Measurements from ENCODE around the gene GNGT2.

Gene GNGT2

DNA sequence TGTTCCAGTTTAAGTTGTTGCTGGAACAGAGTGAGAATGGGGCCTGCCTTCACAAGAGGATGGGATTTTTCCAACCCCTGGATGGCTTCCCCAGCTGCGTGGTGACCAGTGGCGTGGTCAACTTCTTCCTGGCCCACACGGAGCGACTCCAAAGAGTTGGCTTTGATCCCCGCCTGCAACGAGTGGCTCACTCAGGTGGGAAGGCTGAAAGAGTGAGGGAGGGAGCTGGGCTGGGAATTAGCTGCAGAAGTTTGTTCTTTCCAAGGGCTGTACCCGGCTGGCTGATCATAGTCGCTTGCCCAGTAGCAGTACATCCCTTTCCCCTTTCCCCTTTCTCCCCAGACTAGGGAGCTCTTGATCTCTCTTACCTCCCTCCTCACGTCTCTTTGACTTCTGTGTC lies 41.7 kb downstream of the GNGT2 start:
- DNase-seq (ENCODE audit: low spot score), result peak; percentile 24

DNA sequence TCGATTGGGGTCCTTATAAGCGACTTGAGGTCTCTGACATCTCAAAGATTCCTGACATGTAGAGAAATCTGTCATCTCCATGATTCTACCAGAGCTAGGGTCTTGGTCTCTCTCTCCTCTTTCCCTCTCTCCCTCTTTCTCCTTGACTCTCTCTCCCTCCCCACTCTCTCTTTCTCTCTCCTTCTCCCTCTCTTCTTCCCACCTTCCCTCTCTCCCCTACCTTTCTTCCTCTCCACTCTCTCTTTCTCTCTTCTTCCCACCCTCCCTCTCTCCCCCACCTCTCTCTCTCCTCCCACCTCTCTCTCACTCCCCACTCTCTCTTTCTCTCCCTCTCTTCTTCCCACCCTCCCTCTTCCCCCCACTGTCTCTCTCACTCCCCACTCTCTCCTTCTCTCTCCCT lies 45.2 kb downstream of the GNGT2 start:
- no peak for DNase-seq (ENCODE audit: low spot score)

DNA sequence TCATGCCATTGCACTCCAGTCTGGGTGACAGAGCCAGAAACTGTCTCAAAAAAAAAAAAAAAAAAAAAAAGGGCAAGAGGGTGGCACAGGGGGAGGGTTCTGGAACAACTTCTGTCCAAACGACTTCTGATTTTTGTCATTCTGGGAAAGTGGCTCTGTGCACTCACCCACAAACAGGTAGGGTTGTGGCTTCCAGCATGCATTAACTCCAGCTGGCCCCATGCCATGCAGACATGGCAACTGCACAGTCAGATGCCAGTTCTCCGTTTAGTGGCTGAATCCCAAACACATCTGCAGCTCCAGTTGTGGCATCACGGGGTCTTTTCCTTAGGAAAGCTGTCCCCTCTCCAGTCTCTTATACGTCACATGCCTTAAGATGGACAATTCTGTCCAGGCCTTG lies 47.5 kb downstream of the GNGT2 start:
- peak; percentile 26 for DNase-seq (ENCODE audit: low spot score)

GRCh38 chr17:49157784-49158183 lies 52.6 kb downstream of the GNGT2 start:
- no peak for DNase-seq (ENCODE audit: low spot score)

GRCh38 chr17:49156256-49156655 lies 54.1 kb downstream of the GNGT2 start:
- DNase-seq (ENCODE audit: low spot score), result no peak
